Hepatocyte (in vitro differentiated cells): ENCODE results near the gene SLC28A2.

ENCODE experiments used
- CTCF ChIP-seq: fragments of 200-600 bp; sonication (generic); IDR thresholded peaks from 2 replicates; pipeline ENCODE4 v1.5.1; 2016; ENCODE audit warnings: antibody characterized with exemption, mild to moderate bottlenecking; ENCODE audit not compliant: poor library complexity
- EZH2 ChIP-seq: fragments of 200-600 bp; sonication (generic); IDR thresholded peaks from 2 replicates; pipeline ENCODE4 v1.6.1; 2016; ENCODE audit warnings: antibody characterized with exemption, mild to moderate bottlenecking, borderline replicate concordance

- TF ChIP-seq CTCF, result no peak
- no peak for TF ChIP-seq EZH2
Measured at GRCh38 chr15:45326741-45327140, 74.7 kb downstream of the SLC28A2 start.
